ENCODE data around the gene NAALAD2. TPM values are rescaled to one million over a fixed set of nuclear protein-coding genes. Genes with fewer than 3 reads are reported as not detected.

The NAALAD2 gene
- total and polyA plus RNA-seq, 2 donors (not counting 1 experiment from before 2014, with no cell fraction given): 0.66 to 2.2 TPM

GRCh38 chr11:90168571-90168970 is 34.1 kb downstream of the NAALAD2 start:
- Histone ChIP-seq H3K27ac (ENCODE audit: insufficient read depth, low read length) (no peak overlapping the region), H3K79me2 (ENCODE audit: control insufficient read depth, insufficient read depth, low read length) (no peaks in the 10 kb centered on the region), H2AFZ (ENCODE audit: low read length) (no peak overlapping the region), H3K4me2 (ENCODE audit: extremely low read depth, insufficient read depth, low read length) (no peak overlapping the region), H3K9me3 (ENCODE audit: control insufficient read depth, insufficient read depth, low read depth, low read length) (no peaks in the 10 kb centered on the region), H3K4me1 (ENCODE audit: control insufficient read depth, extremely low read depth, insufficient read depth, low read length) (no peaks in the 10 kb centered on the region), H4K20me1 (ENCODE audit: control insufficient read depth, extremely low read depth, insufficient read depth, low read length) (no peaks in the 10 kb centered on the region), H3K36me3 (ENCODE audit: control insufficient read depth, insufficient read depth, low read length) (no peaks in the 10 kb centered on the region), H3K27me3 (ENCODE audit: control insufficient read depth, insufficient read depth, low read length) (no peaks in the 10 kb centered on the region), H3K9ac (ENCODE audit: insufficient read depth, low read length) (no peak overlapping the region), H3K4me3 (replicated peaks in 1 of 4; ENCODE audit: control extremely low read depth in 1 of 4, insufficient read depth in 1 of 4, low read depth in 3 of 4, low read length in 4 of 4) (no peak overlapping the region)
- DNase-seq (ENCODE audit: low read depth in 2 of 2): no peak
- no peak for TF ChIP-seq CTCF (conservative IDR thresholded peaks at IDR 0.05 in 1 of 2, IDR thresholded peaks at IDR 0.05 in 1 of 2; ENCODE audit: low read depth in 1 of 2, low read length in 2 of 2)
- no peak for TF ChIP-seq EZH2 (IDR thresholded peaks at IDR 0.05; ENCODE audit: low read length, missing control alignments)

- Histone ChIP-seq H3K9ac (ENCODE audit: insufficient read depth, low read length) (no peak overlapping the region), H3K4me1 (ENCODE audit: control insufficient read depth, extremely low read depth, insufficient read depth, low read length) (no peaks in the 10 kb centered on the region), H3K9me3 (ENCODE audit: control insufficient read depth, insufficient read depth, low read depth, low read length) (no peaks in the 10 kb centered on the region), H2AFZ (ENCODE audit: low read length) (no peak overlapping the region), H3K27ac (ENCODE audit: insufficient read depth, low read length) (no peak overlapping the region), H3K4me3 (replicated peaks in 1 of 4; ENCODE audit: control extremely low read depth in 1 of 4, insufficient read depth in 1 of 4, low read depth in 3 of 4, low read length in 4 of 4) (no peak overlapping the region), H3K36me3 (ENCODE audit: control insufficient read depth, insufficient read depth, low read length) (no peaks in the 10 kb centered on the region), H3K79me2 (ENCODE audit: control insufficient read depth, insufficient read depth, low read length) (no peaks in the 10 kb centered on the region), H4K20me1 (ENCODE audit: control insufficient read depth, extremely low read depth, insufficient read depth, low read length) (no peaks in the 10 kb centered on the region), H3K27me3 (ENCODE audit: control insufficient read depth, insufficient read depth, low read length) (no peaks in the 10 kb centered on the region), H3K4me2 (ENCODE audit: extremely low read depth, insufficient read depth, low read length) (no peak overlapping the region)
- TF ChIP-seq CTCF (conservative IDR thresholded peaks at IDR 0.05 in 1 of 2, IDR thresholded peaks at IDR 0.05 in 1 of 2; ENCODE audit: low read depth in 1 of 2, low read length in 2 of 2) (no peak), EZH2 (IDR thresholded peaks at IDR 0.05; ENCODE audit: low read length, missing control alignments) (no peak)
- DNase-seq (ENCODE audit: low read depth in 2 of 2): no peak
These were observed 36.9 kb downstream of the NAALAD2 start for GRCh38 chr11:90171359-90171758.

- TF ChIP-seq CTCF (conservative IDR thresholded peaks at IDR 0.05 in 1 of 2, IDR thresholded peaks at IDR 0.05 in 1 of 2; ENCODE audit: low read depth in 1 of 2, low read length in 2 of 2) (no peak), EZH2 (IDR thresholded peaks at IDR 0.05; ENCODE audit: low read length, missing control alignments) (no peak)
- Histone ChIP-seq H3K36me3 (ENCODE audit: control insufficient read depth, insufficient read depth, low read length) (no peaks in the 10 kb centered on the region), H3K9ac (ENCODE audit: insufficient read depth, low read length) (no peak overlapping the region), H3K27ac (ENCODE audit: insufficient read depth, low read length) (no peak overlapping the region), H4K20me1 (ENCODE audit: control insufficient read depth, extremely low read depth, insufficient read depth, low read length) (no peaks in the 10 kb centered on the region), H3K4me1 (ENCODE audit: control insufficient read depth, extremely low read depth, insufficient read depth, low read length) (no peaks in the 10 kb centered on the region), H2AFZ (ENCODE audit: low read length) (no peak overlapping the region), H3K9me3 (ENCODE audit: control insufficient read depth, insufficient read depth, low read depth, low read length) (no peaks in the 10 kb centered on the region), H3K4me2 (ENCODE audit: extremely low read depth, insufficient read depth, low read length) (no peak overlapping the region), H3K79me2 (ENCODE audit: control insufficient read depth, insufficient read depth, low read length) (no peaks in the 10 kb centered on the region), H3K4me3 (replicated peaks in 1 of 4; ENCODE audit: control extremely low read depth in 1 of 4, insufficient read depth in 1 of 4, low read depth in 3 of 4, low read length in 4 of 4) (no peak overlapping the region), H3K27me3 (ENCODE audit: control insufficient read depth, insufficient read depth, low read length) (no peaks in the 10 kb centered on the region)
- no peak for DNase-seq (ENCODE audit: low read depth in 2 of 2)
These were observed 41.6 kb downstream of the NAALAD2 start for GRCh38 chr11:90176069-90176468.
